HG03097 (cell line): ENCODE data around the gene ZNF488.
"Not testable (repeated sequence)": the region's sequence is repeated elsewhere in the genome, so short reads cannot be mapped to it uniquely, and the experiment has no call there.

Experiments used
- ATAC-seq: cut with Tn5 transposase; IDR thresholded peaks from one replicate; pipeline ENCODE4 v1.9.1; 2021; ENCODE audit not compliant: unreplicated experiment, low FRiP score

The ZNF488 gene, protein sequence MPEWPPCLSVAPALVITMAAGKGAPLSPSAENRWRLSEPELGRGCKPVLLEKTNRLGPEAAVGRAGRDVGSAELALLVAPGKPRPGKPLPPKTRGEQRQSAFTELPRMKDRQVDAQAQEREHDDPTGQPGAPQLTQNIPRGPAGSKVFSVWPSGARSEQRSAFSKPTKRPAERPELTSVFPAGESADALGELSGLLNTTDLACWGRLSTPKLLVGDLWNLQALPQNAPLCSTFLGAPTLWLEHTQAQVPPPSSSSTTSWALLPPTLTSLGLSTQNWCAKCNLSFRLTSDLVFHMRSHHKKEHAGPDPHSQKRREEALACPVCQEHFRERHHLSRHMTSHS

DNA sequence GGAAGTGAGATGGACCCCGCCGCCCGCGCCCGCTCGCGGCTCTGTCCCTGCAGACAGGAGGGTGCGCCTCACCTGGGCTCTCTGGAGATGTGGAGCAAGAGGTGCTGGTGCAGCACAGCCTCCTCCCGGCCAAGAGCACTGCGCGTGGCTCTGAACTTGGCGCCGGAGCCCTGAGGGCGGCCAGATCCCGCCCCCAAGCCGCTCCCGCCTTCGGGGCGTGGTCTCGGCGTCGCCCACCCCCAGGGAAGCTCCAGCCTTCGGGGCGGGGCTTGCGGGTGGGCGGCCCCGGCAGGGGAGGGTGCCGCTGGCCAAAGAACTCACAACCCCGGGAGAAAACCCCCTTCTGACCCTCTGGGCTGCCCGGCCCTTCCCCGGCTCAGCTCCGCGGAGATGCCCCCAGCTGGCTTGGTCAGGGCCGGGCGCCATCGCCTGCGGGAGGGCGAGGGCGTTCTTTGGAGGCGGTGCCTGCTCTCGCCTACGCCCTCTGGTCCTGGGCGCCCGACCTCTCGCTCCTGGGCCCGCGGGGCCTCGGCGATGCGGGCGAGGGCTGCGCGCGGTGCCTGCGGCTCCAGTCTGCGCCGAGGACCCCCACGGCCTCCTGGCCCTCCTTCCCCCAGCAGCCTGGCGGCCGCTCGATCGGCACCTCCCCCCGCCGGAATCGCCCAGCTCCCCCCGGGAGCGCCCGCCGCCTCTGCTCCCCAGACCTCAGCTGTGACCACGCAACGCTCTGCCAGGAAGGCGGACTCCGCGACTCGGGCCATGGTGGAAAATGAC is at the start of gene ZNF488:
ZNF488 (minus strand) TSS at position 146 of the 774 bp plus-strand sequence. CDS start 15,464 bp downstream, outside the sequence.
- ATAC-seq, result peak; percentile 71

DNA sequence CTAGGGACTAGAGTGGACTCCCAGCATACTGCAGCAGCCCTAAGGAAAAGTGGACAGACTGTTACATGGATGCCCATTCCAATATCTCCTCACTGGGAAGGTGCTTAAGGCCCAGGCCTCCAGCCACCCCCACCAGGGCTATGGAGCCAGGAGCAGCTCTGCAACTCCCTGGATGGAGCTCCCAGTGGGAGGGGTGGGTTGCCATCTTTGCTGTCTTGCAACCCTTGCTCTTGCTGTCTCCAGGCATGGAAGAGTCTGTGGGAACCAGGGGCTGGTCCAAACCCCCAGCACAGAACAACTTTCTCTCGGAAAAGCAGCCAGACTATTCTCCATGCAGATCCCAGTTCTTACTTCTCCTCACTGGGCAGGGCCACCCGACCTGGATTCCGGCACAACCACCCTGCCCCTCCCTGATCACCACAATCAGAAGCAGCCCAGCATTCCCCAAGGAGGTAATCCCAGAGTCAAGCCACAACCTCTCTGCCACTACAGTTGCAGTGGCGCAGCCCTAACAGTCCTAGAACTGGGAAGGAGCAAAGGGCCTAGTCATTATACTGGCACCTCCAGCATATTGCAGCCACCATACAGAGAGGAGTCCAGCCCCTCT is 41.8 kb upstream of the ZNF488 start:
- ATAC-seq, result no peak

DNA sequence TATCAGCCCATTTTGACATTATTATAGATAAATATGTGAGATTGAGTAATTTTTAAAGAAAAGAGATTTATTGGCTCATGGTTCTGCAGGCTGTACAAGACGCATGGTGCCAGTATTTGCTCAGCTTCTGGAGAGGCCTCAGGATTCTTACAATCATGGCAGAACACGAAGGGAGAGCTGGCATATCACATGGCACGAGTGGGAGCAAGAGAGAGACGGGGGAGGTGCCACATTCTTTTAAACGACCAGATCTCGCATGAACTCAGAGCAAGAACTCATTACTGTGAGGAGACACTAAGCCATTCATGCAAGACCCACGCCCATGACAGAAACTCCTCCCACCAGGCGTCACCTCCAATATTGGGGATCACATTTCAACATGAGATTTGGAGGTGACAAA is 40.1 kb upstream of the ZNF488 start:
- no peak for ATAC-seq

DNA sequence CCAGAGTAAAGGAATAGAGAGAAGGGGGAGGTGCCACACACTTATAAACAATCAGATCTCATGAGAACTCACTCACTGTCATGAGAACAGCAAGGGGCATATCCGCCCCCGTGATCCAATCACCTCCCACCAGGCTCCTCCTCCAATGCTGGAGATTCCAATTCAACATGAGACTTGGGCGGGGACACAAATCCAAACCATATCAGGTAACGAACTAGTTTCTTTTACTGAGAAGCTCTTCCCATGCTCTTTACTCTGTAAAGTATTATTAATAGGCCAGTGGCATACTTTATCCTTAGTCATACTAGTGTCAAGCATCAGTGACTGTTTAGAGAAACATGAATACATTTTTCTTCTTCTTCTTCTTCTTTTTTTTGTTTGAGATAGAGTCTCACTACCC is 39.4 kb upstream of the ZNF488 start:
- no peak for ATAC-seq

DNA sequence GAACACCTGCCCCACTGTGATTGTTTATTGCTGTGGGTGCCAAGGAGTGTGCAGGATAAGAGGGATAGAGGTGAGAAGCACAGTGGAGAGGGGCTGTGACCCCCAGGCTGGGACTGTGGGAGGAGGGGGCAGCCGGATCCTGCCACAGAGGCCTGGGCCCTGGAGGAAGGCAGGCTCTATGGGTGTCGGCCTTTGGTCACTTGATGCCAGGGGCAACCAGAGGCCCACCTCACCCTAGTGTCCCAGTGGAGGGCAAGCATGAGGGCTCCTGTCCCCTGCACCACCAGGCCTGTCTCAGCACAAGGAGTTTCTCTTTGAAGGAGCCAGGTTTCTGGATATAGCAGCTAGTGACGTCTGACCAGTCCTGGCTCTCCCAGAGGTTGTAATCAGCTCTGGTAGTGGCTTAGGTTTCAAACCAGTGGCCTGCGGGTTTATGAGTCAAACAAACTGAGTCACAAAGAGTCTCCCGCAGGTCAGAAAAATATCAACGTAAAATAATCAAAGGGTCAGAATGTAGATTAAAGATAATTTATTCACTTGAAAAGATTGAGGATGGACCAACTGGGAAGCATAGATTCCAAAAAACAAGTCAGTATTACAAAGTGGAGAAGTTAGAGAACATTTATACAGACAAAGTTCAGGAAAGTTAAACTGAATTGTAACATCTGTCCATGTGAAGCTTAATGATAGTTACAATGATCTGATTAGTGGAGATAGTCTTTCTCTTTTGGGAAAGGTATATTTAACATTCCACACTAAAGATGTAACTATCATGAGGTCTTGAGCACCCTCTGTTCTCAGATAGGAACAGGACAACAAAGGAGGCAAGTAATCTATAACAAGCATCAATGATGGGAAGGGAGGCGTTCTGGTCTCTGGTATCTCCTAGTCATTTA is 37.2 kb upstream of the ZNF488 start:
- ATAC-seq, result no peak

DNA sequence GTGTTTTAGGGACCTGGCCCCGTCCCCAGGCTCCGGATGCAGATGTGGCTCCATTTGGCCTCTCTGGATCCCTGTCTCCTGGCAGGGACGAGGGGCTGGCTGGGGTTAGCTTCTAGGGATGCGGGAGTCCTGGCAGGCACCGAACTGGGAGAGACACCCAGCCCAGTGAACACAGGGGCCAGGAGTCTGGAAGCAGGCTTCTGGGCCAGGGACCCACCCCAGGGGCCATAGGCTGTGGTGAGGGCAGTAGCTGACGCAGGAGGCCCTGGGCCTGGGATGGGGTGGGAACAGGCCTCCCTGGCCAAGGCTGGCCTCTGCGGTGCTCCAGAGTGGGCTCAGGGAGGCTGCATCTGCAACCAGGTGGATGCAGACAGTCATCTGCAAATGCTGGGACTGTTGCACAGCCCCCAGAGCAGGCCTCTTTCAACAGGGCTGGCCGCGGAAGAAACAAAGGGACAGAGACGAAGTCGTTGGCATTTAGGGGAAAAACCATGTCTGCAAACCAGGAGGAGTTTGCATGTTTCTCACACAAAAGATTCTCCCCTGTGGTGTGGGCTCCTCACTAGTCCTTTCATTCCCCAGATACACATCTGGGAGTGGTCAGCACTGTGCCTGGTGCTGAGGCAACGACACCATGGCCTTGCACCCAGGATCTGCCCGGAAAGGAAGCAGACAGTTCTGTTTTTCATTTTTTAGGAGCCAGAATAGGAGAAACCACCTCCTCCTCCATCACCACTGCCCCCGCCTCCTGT is 36.4 kb upstream of the ZNF488 start:
- no peak for ATAC-seq

DNA sequence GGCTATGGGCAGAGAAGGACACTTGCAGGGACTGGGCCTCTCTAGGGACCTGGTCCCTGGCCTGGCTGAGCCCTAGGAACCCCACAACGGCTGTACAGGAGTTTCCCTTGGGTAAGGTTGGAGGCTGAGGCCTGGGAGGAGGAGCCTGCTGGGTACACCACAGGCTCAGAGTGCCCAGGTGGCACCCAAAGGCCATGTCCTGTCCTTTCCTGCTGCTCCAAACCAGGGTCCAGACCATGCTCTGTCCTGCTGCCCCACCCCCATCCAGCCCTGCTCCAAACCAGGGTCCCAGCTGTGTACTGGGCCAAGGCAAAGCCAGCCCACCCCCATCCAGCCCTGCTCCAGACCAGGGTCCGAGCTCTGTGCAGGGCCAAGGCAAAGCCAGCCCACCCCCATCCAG is 35.3 kb upstream of the ZNF488 start:
- ATAC-seq, result no peak

DNA sequence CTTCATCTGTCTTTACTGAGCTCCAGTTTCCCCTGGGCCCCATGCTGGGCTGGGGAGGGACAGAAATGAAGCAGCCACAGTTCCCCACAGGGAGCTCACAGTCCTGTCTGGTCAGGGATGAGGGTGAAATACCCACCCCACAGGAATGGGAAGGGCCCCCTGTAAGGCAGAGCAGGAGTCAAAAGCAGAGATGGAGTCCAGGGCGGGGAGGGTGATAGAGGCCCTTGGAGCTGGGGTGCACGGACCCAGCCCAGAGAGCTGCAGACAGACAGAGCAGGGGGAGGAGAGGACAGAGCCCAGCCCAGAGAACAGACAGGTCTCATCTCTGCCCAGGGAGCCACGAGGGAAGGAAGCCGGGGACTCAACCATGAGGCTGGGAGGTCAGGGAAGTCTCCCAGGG is 34.9 kb upstream of the ZNF488 start:
- no peak for ATAC-seq

DNA sequence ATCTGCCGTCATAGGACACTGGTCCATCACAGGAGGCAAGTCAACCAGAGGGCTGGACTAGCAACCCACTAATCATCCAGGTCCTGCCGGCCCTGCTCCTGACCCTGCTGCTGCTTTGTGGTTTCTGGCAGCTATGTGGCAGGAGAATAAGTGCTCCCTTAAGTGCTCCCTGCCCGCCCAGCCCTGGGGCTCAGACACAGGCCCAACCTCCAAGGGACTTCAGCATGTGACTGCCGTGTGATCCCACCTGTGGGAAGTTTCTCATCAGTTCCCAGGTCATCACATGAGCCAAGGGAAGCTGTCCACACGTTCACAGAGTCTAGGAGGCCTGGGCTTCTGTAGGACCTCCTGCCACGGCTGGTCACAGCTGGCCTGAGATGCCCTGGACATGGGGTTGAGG is 34.2 kb upstream of the ZNF488 start:
- ATAC-seq, result no peak

DNA sequence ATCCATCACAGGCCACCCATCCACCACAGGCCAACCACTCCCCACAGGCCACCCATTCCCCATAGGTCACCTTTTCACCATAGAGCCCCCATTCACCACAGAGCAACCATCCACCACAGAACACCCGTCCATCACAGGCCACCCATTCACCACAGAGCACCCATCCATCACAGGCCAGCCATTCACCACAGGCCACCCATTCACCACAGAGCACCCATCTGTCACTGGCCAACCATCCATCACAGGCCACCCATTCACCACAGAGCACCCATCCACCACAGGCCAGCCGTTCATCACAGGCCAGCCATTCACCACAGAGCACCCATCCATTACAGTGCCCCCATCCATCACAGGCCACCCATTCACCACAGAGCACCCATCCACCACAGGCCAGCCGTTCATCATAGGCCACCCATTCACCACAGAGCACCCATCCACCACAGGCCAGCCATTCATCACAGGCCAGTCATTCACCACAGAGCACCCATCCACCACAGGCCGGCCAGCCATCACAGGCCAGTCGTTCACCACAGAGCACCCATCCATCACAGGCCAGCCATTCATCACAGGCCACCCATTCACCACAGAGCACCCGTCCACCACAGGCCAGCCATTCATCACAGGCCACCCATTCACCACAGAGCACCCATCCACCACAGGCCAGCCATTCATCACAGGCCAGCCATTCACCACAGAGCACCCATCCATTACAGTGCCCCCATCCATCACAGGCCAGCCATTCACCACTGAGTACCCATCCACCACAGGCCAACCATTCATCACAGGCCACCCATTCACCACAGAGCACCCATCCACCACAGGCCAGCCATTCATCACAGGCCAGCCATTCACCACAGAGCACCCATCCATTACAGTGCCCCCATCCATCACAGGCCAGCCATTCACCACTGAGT is 32.5 kb upstream of the ZNF488 start:
- not testable (repeated sequence) for ATAC-seq

DNA sequence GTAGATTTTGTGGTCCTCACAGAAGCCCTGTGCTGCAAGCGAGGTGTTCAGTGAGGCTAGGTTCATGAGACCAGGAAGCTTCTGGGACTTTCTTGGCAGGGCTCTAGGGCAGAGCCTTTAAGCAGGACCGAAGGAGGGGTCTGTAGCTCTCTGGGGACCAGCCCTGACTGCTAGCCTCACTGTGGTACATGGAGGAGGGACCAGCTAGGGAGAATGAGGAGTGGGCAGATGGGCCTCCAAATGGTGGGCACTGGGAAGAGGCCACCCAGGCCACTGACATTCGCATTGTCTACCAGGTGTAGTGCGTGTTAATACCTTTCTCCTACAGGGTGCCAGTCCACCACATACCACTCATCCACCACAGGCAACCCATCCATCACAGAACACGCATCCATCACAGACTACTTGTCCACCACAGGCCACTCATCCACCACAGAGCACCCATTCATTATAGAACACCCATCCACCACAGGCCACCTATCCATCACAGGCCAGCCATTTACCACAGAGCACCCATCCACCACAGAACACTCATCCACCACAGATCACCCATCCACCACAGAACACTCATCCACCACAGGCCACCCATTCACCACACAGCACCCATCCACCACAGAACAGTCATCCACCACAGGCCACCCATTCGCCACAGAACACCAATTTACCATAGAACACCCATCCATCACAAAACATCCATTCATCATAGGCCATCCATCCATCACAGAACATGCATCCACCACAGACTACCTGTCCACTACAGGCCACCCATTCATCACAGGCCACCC is 31.6 kb upstream of the ZNF488 start:
- ATAC-seq, result no peak

DNA sequence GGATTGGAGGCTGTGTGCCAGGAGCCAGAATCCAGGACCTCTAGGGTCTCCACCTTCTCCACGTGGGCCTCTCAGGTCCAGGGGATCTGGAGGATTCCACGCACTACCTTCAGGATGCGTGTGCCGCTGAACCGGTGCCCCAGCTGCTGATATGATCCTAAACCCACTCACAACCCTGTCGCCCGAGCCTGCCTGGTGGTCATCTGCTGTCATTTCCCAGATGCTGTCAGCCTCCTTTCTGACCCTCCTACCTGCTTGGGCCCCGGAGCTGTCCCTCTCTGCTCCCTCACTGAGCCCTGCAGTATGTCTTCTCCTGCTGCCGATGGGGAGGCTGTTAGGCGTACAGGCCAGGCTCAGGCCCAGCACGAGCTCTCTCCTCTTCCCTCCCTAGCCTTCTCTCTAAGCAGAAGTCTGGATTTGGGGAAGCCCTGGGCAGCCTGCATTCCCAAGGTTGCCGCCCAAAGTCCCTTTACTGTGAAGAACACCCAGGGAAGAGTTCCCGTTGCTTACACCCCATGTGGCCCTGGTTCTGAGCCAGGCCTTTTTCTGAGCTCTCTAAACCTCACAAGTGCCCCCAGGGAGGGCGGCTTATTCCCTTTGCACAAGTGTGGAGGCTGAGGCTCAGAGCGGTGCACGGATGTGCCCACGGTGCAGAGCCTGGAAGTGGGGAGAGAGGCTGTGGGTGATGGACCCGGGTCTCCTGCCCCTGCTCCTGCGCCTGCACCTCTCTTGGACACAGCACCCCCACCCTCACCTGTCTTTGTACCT is 30.8 kb upstream of the ZNF488 start:
- ATAC-seq, result no peak

DNA sequence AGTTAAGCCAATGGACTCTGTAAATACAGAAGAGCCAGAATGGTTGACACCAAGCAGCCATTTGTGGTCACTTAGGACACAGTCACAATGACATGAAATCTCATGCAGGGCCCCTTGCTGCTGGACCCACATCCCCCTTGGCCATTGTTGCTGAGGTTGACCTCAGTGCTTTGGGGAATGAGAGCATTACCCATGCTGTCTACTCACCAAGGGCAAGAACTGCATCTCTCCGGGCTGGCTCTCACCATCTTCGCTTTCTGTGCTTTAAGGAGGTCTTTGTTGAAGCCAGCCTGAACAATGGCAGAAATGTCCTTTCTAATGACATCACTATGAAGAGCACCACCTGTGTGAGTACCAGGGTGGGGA is 30.1 kb upstream of the ZNF488 start:
- ATAC-seq, result no peak

DNA sequence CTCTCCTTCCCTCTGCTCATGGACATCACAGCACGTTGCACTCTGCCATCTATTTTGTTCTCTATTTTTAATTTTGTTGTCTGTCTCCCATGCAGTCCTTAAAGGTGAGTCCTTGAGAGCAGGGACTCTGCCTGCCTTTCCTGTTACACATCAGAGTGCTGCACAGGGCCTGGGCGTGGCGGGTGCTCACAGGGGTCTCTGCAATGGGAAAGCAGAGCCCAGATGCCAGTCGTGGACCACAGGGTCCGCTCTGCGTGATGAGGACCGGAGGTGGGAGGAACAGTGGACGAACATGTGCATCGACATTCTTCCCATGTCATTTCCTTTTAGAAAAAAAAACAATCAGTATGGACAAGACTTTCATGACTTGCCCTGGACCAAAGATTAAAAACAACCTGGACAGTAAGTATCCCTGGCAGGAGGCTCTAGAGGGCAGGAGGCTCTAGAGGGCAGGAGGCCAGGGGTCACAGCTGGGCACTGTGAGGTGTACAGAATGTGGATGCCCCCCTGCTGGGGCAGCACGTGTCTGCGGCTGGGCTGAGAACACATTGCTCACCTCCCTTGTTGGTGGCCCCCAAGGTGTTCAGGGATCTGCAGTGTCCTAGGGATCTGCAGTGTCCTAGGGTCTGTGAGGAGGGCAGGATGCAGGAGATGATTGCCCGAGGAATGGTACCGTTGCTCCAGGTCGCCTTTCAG is 29.6 kb upstream of the ZNF488 start:
- ATAC-seq, result no peak

DNA sequence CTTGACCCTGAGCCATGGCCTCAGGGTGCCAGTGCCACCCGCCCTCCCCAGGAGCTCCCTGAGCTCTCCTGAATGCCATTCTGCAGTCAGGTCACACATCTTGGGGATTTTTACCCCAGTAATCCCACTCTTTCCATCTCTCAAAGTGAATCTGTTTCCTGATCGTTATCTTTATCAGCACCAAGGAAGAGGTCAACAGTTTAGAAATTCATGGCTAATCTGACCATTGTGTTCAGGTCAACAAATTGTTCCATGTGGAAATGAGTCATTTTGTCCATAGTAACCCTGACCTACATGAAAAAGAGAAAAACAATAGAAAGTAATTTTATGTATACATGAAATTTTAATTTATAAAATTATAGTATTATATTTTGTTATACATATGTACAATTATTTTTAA is 28.8 kb upstream of the ZNF488 start:
- ATAC-seq, result no peak

DNA sequence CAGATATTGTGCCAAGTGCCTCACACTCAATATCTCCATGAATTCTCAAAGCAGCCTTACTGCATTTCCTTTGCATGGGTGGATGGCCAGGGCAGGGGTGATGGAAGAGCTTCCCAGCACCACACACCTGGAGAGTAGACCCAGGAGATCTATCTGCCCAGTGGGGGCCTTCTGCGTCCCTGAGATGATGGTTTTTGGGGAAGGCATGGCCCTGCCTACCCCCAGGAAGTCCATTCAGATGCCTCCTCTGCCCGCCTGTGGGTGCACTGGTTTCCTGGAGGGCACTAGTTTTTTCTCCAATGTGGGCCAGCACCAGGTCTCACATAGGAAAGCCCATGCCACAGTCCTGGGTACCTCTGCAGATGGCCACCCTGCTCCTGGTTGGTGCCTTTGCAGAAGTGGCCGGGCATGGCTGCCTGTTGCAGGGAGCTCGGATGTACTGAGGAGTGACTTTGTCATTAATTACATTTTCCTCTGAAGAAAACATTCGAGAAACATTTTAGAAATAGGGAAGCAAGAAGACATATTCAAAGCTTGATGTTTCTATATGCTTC is 28.2 kb upstream of the ZNF488 start:
- ATAC-seq, result no peak

DNA sequence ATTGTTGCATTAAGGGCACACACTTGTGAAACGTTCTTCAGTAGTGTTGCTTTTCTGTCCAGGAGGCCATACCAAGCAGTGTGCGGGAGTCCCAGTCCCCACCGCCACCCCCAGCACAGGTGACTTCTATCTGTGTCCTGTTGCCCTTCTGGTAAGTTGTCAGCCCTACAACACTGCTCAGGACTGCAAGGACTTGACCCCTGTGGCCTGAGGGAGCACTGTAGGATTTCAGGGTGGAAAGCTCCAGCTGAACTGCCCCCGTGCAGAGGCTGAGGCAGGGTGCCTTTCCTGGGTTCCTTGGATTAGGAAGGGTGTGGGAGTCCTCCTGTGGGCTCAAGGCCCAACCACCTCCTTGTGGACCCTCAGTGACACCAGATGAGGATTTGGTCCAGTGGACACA is 26.8 kb upstream of the ZNF488 start:
- ATAC-seq, result no peak
